Peyer's patch (tissue), 4 donors: ENCODE results near the gene C4orf36.

ENCODE experiments used
- CTCF ChIP-seq, 6 experiments: fragments of 450-650 bp in 4 of 6; fragments of 200-600 bp in 2 of 6; sonication (generic) in 1 of 6; IDR thresholded peaks; one replicate each; pipeline ENCODE4 v1.5.1; 2017 to 2019; ENCODE audit warnings: antibody characterized with exemption in 6 of 6, mild to moderate bottlenecking in 3 of 6, moderate library complexity in 1 of 6
- POLR2A ChIP-seq, 2 donors: fragments of 450-650 bp; IDR thresholded peaks; one replicate each; pipeline ENCODE4 v1.5.1; 2017; ENCODE audit warnings: antibody characterized with exemption in 2 of 2, mild to moderate bottlenecking in 2 of 2, moderate library complexity in 2 of 2

DNA sequence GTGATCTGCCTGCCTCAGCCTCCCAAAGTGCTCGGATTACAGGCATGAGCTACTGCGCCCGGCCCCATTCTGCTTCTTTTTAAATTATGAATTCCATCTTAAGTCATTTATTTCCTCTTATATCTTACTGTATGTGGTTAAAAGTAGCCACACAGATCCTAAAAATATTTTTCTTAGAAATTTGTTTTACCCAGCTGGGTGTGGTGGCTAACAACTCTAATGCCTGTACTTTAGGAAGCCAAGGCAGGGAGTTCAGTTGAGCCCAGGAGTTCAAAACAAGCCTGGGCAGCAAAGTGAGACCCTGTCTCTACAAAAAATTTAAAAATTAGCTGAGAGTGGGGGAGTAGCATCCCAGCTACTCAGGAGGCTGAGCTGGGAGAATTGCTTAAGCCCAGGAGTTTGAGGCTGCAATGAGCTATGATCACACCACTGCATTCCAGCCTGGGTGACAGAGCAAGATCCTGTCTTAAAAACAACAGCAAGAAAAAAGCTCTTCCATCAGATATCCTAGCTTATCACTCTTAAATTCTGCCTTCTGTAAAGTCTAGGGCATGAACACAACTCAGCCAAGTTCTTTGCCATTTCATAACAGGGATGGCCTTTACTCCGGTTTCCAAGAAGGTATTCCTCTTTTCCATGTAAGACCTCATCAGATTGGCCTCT, 27.5 kb upstream of the C4orf36 start:
- TF ChIP-seq CTCF (IDR thresholded peaks at IDR 0.05) (no peak), POLR2A (IDR thresholded peaks at IDR 0.05) (no peak)
